DLD1 (cell line): Measurements from ENCODE around the gene GUSB.

Source experiments
- in situ Hi-C: cut with HindIII; loops from 2 replicates; pipeline ENCODE4 v1.10.0; 2017; ENCODE audit warnings: low sequenced_read_pairs

The GUSB gene

DNA sequence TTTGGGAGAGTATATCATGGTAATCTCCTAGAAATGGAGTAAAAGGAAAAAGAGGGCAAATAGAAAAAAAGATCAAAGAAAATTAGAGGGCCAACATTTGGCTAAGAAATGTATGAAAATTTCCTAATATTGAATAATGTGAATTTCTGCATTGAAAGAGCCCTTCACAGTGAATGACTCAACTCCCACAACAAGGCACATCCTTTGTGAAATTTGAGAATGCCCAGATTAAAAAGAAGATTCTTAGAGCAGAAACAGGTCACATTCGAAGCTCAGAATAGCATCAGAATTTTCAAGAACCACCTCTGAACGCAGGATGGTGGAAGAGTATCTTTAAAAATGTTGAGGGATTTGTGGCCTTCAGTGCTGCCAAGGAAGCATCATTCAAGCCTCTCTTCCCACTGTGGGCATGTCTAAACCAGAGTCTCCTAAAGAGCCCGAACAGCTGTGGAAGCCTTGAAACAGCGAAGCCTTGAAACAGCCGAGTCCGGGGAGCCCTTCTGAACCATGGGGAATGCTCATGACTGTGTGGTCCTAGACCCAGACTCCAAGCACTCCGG lies 43.6 kb downstream of the GUSB start:
- in situ Hi-C loops: no loop called here

DNA sequence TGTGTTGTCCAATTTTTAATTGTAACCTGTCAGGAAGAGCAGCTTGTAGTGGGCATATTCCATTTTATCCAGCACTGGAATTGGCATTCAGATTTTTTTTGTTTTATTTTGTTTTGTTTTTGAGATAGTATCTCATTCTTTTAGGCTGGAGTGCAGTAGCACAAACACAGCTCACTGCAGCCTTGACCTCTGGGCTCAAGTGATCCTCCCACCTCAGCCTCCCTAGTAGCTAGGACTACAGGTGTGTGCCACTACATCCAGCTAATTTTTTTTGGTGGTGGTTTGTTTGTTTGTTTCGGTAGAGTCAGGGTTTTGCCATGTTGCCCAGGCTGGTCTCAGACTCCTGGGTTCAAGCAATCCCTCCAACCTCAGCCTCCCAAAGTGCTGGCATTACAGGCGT lies 44.7 kb downstream of the GUSB start:
- in situ Hi-C loops: no loop called here

DNA sequence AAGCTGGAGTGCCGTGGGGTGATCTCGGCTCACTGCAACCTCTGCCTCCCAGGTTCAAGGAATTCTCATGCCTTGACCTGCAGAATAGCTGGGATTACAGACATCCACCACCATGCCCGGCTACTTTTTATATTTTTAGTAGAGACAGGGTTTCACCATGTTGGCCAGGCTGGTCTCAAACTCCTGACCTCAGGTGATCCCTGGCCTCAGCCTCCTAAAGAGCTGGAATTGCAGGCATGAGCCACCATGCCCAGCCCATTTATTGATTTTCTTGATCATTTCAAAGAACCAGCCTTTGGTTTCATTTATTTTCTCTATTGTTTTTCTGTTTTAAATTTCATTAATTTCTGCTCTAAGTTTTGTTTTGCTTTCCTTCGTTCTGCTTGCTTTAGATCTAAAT lies 50.3 kb downstream of the GUSB start:
- in situ Hi-C loops: no loop called here

DNA sequence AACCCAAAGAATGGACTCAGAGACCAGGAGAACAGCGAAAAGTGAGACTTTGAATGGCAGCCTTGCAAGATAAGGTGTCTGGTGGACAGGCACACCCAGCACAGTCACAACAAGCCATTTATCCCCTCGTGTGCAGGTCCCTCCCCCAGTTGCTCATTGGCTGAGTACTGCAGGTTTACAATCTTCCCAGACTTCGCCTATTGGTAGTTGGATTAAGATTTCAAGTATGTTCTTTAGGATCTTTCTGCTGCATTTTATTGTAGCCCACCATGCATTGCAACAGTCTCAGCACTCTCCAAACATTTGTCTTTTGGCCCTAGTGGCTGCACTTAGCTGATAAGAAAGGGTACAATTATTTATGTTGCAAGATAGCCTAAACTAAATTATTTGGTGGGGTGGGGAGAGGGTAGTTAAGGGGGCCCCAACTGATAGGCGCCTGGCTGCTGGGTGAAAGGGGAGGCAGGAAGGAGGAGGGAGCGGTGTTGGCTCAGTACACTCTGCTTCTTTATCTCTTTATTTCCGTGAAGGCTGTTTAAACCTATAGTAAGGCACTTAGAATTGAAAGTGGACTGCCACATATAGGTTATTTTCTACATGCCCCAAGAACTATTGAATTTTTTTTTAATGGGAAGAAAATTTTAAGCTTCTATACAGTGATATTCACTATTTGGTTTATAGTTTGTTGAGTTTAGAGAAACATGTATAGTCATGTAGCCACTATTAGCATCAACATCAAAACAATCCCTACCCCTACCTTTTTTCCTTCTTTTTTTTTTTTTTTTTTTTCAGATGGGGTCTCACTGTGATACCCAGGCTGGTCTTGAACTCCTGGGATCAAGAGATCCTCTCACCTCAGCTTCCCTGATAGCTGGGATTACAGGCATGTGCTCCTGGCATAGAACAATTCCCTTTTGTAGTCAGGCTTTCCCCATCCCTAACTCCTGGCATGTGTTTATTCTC lies 54.2 kb downstream of the GUSB start:
- in situ Hi-C loops: no loop called here

DNA sequence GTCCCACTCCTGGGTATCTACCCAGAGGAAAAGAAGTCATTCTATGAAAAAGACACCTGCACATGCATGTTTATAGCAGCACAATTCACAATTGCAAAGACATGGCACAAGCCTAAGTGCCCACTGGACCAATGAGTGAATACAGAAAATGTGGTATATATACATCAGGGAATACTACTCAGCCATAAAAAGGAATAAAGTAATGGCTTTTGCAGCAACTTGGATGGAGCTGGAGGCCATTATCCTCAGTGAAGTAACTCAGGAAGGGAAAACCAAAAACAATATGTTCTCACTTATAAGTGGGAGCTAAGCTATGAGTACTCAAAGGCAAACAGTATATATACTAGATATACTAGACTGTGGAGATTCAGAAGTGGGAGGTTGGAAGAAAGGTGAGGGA lies 55.4 kb downstream of the GUSB start:
- in situ Hi-C loops: no loop called here

GRCh38 chr7:65925040-65925439 lies 57.0 kb downstream of the GUSB start:
- in situ Hi-C loops: no loop called here

GRCh38 chr7:65924193-65924592 lies 57.8 kb downstream of the GUSB start:
- in situ Hi-C loops: no loop called here

DNA sequence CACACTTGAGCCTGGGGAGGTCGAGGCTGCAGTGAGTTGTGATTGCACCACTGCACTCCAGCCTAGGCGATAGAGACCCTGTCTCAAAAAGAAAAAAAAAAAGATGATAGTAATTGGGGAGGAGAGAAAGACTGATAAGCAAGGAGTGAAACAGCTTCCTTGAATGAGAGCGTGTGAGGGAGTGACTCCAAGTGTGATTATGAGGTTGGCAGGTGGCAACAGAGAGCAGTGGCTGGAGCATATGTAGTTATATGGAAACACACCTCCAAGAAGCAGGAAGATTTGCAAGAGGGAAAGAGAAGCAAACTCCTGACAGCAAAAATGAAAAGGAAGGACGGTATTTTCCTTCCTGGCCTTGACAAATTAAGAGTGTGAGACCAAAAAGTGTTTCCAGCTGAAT lies 58.7 kb downstream of the GUSB start:
- in situ Hi-C loops: no loop called here

GRCh38 chr7:65915921-65916657 lies 65.9 kb downstream of the GUSB start:
- in situ Hi-C loops: no loop called here

DNA sequence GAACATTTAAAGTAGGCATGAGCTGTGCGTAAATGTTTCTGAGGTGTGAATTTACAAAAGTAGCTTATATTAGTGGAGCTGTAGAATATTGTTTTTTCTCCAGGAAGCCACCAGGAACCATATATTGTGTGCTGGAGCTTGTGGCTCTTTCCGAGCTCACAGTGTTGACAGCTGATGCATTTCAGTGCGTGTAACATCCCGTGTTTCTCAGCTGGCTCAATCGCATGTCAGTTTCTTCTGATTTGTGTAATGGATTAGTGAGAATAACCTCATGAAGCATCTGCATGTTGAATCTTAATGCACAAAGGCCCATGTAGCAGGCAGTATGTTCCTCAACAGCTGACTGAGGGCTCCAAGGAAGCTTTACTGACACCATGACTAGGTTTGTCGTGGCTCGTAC lies 69.8 kb downstream of the GUSB start:
- in situ Hi-C loops: no loop called here
